T-helper 2 cell treated with Interferon-gamma antibody and Interleukin-4, amounts not matched to agents 5 μg/mL and 100 μg/mL, for 36 hours (primary cell): ENCODE data around the gene CHRNA7.

Experiments
- DNase-seq: peaks from one replicate; pipeline ENCODE4 v3.0.0; 2021; ENCODE audit warnings: low spot score
- H3K27ac Mint-ChIP-seq: one replicate; pipeline ENCODE4 v1.8.0; 2021; ENCODE audit warnings: mild to moderate bottlenecking, mixed read lengths
- H3K27me3 Mint-ChIP-seq: one replicate; pipeline ENCODE4 v1.8.0; 2021; ENCODE audit warnings: low read depth, mixed read lengths
- H3K36me3 Mint-ChIP-seq: one replicate; pipeline ENCODE4 v1.8.0; 2021; ENCODE audit warnings: low read depth, mixed read lengths
- H3K4me1 Mint-ChIP-seq: one replicate; pipeline ENCODE4 v1.8.0; 2021; ENCODE audit warnings: low read depth, mixed read lengths
- H3K4me3 Mint-ChIP-seq: one replicate; pipeline ENCODE4 v1.8.0; 2022; ENCODE audit warnings: mild to moderate bottlenecking, moderate library complexity, mixed read lengths
- H3K9me3 Mint-ChIP-seq: one replicate; pipeline ENCODE4 v1.8.0; 2021; ENCODE audit warnings: mixed read lengths

CHRNA7 gene

GRCh38 chr15:32099097-32099785 lies 68.9 kb downstream of the CHRNA7 start:
- H3K36me3 Mint-ChIP-seq, result no peaks in the 10 kb centered on the region
- no peaks in the 10 kb centered on the region for H3K27me3 Mint-ChIP-seq
- no peaks in the 10 kb centered on the region for H3K4me1 Mint-ChIP-seq
- H3K9me3 Mint-ChIP-seq, result no peaks in the 10 kb centered on the region
- H3K4me3 Mint-ChIP-seq, result no peak overlapping the region
- DNase-seq, result no peak
- no peak overlapping the region for H3K27ac Mint-ChIP-seq

GRCh38 chr15:32099956-32100684 lies 69.8 kb downstream of the CHRNA7 start:
- H3K36me3 Mint-ChIP-seq, result no peaks in the 10 kb centered on the region
- no peaks in the 10 kb centered on the region for H3K4me1 Mint-ChIP-seq
- no peaks in the 10 kb centered on the region for H3K27me3 Mint-ChIP-seq
- no peak for DNase-seq
- H3K9me3 Mint-ChIP-seq, result no peaks in the 10 kb centered on the region
- H3K4me3 Mint-ChIP-seq, result no peak overlapping the region
- H3K27ac Mint-ChIP-seq, result no peak overlapping the region

GRCh38 chr15:32104061-32104995 lies 74.0 kb downstream of the CHRNA7 start:
- H3K4me1 Mint-ChIP-seq, result peaks cover 6% of the 10 kb centered on the region
- no peak overlapping the region for H3K27ac Mint-ChIP-seq
- H3K9me3 Mint-ChIP-seq, result no peaks in the 10 kb centered on the region
- peaks cover 2% of the 10 kb centered on the region for H3K27me3 Mint-ChIP-seq
- no peaks in the 10 kb centered on the region for H3K36me3 Mint-ChIP-seq
- no peak overlapping the region for H3K4me3 Mint-ChIP-seq
- no peak for DNase-seq

- Mint-ChIP-seq H3K27ac (no peak overlapping the region), H3K36me3 (no peaks in the 10 kb centered on the region), H3K27me3 (peaks cover 2% of the 10 kb centered on the region), H3K4me1 (peaks cover 6% of the 10 kb centered on the region), H3K4me3 (no peak overlapping the region), H3K9me3 (no peaks in the 10 kb centered on the region)
- DNase-seq, result no peak
These were observed 75.2 kb downstream of the CHRNA7 start for GRCh38 chr15:32105258-32106241.

GRCh38 chr15:32106401-32107381 lies 76.4 kb downstream of the CHRNA7 start:
- H3K4me1 Mint-ChIP-seq, result peaks cover 6% of the 10 kb centered on the region
- peaks cover 2% of the 10 kb centered on the region for H3K27me3 Mint-ChIP-seq
- no peaks in the 10 kb centered on the region for H3K36me3 Mint-ChIP-seq
- H3K9me3 Mint-ChIP-seq, result no peaks in the 10 kb centered on the region
- H3K4me3 Mint-ChIP-seq, result no peak overlapping the region
- H3K27ac Mint-ChIP-seq, result no peak overlapping the region
- no peak for DNase-seq

GRCh38 chr15:32107477-32108080 lies 77.3 kb downstream of the CHRNA7 start:
- Mint-ChIP-seq H3K9me3 (no peaks in the 10 kb centered on the region), H3K4me3 (no peak overlapping the region), H3K27me3 (peaks cover 2% of the 10 kb centered on the region), H3K27ac (no peak overlapping the region), H3K4me1 (peaks cover 6% of the 10 kb centered on the region), H3K36me3 (no peaks in the 10 kb centered on the region)
- DNase-seq, result no peak

GRCh38 chr15:32108661-32109060 lies 78.3 kb downstream of the CHRNA7 start:
- H3K36me3 Mint-ChIP-seq, result no peaks in the 10 kb centered on the region
- H3K4me1 Mint-ChIP-seq, result peaks cover 6% of the 10 kb centered on the region
- peaks cover 2% of the 10 kb centered on the region for H3K27me3 Mint-ChIP-seq
- no peak overlapping the region for H3K4me3 Mint-ChIP-seq
- H3K27ac Mint-ChIP-seq, result no peak overlapping the region
- DNase-seq, result no peak
- H3K9me3 Mint-ChIP-seq, result no peaks in the 10 kb centered on the region

- DNase-seq, result no peak
- H3K36me3 Mint-ChIP-seq, result no peaks in the 10 kb centered on the region
- H3K4me3 Mint-ChIP-seq, result no peak overlapping the region
- H3K27me3 Mint-ChIP-seq, result no peaks in the 10 kb centered on the region
- H3K9me3 Mint-ChIP-seq, result no peaks in the 10 kb centered on the region
- H3K27ac Mint-ChIP-seq, result no peak overlapping the region
- no peaks in the 10 kb centered on the region for H3K4me1 Mint-ChIP-seq
These were observed 81.8 kb downstream of the CHRNA7 start for GRCh38 chr15:32112101-32112500.

GRCh38 chr15:32113224-32113623 lies 82.9 kb downstream of the CHRNA7 start:
- Mint-ChIP-seq H3K27ac (no peak overlapping the region), H3K4me3 (no peak overlapping the region), H3K9me3 (no peaks in the 10 kb centered on the region), H3K36me3 (no peaks in the 10 kb centered on the region), H3K27me3 (no peaks in the 10 kb centered on the region), H3K4me1 (no peaks in the 10 kb centered on the region)
- no peak for DNase-seq

GRCh38 chr15:32117122-32117521 lies 86.8 kb downstream of the CHRNA7 start:
- H3K36me3 Mint-ChIP-seq, result no peaks in the 10 kb centered on the region
- no peak for DNase-seq
- H3K9me3 Mint-ChIP-seq, result no peaks in the 10 kb centered on the region
- no peak overlapping the region for H3K4me3 Mint-ChIP-seq
- no peaks in the 10 kb centered on the region for H3K27me3 Mint-ChIP-seq
- H3K27ac Mint-ChIP-seq, result no peak overlapping the region
- H3K4me1 Mint-ChIP-seq, result no peaks in the 10 kb centered on the region

- Mint-ChIP-seq H3K9me3 (no peaks in the 10 kb centered on the region), H3K27me3 (no peaks in the 10 kb centered on the region), H3K4me3 (no peak overlapping the region), H3K36me3 (no peaks in the 10 kb centered on the region), H3K27ac (no peak overlapping the region), H3K4me1 (no peaks in the 10 kb centered on the region)
- DNase-seq, result no peak
These were observed 89.0 kb downstream of the CHRNA7 start for GRCh38 chr15:32119286-32119685.

GRCh38 chr15:32119694-32120330 lies 89.5 kb downstream of the CHRNA7 start:
- no peak for DNase-seq
- Mint-ChIP-seq H3K4me3 (no peak overlapping the region), H3K27me3 (no peaks in the 10 kb centered on the region), H3K4me1 (no peaks in the 10 kb centered on the region), H3K27ac (no peak overlapping the region), H3K36me3 (no peaks in the 10 kb centered on the region), H3K9me3 (no peaks in the 10 kb centered on the region)
